Stimulated activated CD4-positive, alpha-beta T cell treated with anti-CD3 and anti-CD28 coated beads, TNF-alpha, amount 100 ng/mL, for 1 hour (primary cell): ENCODE data around the gene ZNF503.

Source experiments
- DNase-seq, 3 donors: peaks; one replicate each; pipeline ENCODE4 v3.0.0-alpha.2; 2020; ENCODE audit warnings: low read depth in 3 of 3, low spot score in 1 of 3

ZNF503 gene

DNA sequence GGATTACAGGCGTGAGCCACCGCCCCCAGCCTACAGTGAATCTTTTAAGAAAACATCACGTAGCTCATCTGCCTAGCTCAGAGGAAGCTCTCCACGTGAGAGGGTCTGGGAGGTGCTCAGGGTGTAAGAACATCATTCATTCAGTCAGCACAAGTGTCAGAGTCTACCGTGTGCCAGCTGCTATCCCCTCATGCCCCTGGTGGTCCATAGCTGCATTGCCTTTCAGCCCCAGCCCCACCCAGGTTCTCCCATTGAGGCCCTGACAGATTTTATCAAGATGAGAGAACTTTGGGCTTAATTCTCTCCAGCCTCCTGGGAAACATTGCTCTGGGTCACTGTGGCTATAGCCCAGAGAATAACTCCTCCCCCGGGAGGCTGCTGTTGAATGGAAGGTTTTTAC is 45.1 kb downstream of the ZNF503 start:
- no peak for DNase-seq

DNA sequence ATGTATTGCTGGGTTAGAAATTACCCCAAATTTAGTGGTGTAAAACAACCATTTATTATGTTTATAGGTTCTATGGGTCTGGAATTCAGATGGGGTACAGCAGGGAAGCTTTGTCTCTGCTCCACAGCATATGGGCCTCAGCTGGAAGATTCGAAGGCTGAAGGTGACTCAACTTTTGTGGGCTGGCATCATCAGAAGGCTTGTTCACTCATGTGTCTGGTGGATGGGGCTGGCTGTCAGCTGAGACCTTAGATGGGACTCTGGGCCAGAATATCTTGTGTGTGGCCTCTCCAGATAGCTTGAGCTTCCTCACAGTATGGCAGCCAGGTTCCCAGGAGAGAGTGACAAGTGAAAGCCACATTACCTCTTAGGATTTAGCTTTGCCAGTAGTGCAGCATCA is 45.9 kb downstream of the ZNF503 start:
- no peak for DNase-seq

DNA sequence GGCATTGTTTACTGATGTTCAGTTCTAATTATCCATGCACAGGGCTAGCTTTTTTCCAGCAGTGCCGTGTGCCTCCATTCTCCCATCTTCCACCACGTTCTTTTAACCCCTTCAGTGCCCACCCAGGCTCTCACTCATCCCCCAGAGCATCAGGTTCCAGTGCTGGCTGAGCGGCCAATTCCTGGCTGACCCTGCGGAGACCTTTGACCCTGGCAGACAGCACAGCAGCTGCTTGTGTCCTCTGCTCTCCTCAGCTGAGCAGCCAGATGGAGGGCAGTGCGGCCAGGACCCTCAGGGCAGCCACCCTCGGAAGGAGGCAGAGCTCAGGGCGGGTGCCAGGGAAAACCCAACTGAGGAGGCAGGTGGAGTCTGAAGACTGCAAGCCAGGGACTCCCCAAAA is 48.4 kb downstream of the ZNF503 start:
- DNase-seq, result no peak

GRCh38 chr10:75352650-75353049 is 48.9 kb downstream of the ZNF503 start:
- DNase-seq, result no peak

DNA sequence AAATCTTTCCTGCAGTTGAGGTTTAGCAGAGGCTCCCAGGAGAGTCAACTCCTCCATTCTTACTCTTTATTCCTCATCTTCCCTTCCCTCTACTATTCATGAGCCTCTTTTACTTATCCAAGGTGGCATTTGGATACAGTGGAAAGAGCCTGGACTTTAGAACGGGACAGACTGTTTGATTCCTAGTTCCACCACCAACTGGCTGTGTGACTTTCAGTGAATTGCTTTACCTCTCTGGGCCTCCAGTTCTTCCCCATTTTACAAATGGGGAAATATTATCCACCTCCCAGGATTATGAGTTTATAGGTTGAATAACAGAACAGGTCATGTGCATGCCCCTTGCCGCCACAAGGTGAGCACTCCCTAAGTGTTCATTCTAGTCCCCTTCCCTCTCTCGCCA is 49.9 kb downstream of the ZNF503 start:
- DNase-seq, result no peak

DNA sequence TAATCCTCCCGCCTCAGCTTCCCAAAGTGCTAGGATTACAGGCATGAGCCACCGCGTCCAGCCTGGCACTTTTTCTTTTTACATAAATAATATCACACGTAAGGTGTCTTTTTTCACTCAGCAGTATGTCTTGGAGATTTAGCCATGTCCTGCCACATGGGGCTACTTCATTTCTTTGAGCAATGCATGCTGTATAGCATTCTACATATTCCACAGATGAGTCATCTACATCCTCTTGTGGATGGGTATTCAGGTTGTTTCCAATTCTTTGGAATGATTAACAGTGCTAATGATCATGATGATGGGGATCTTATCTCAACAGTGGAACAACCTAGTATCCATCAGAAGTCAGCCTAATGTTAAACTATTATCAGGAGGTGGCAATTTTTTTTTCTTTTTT is 50.8 kb downstream of the ZNF503 start:
- DNase-seq, result no peak
